GM12872 (cell line): ENCODE results near the gene TTLL3.

Source experiments
- CTCF ChIP-seq: IDR thresholded peaks from 3 replicates; pipeline ENCODE4 v1.5.1; 2011; ENCODE audit warnings: low read depth, mild to moderate bottlenecking, low read length, moderate library complexity; ENCODE audit not compliant: insufficient read depth

TTLL3 gene

GRCh38 chr3:9778143-9779074, 31.7 kb upstream of the TTLL3 start:
- no peak for TF ChIP-seq CTCF

- no peak for TF ChIP-seq CTCF
Observed at GRCh38 chr3:9779075-9779593, 30.9 kb upstream of the TTLL3 start.

GRCh38 chr3:9779721-9780457, 30.2 kb upstream of the TTLL3 start:
- TF ChIP-seq CTCF: no peak

GRCh38 chr3:9780458-9780812, 29.6 kb upstream of the TTLL3 start:
- no peak for TF ChIP-seq CTCF

- no peak for TF ChIP-seq CTCF
Observed at GRCh38 chr3:9780910-9781309, 29.2 kb upstream of the TTLL3 start.

GRCh38 chr3:9781551-9781950, 28.5 kb upstream of the TTLL3 start:
- TF ChIP-seq CTCF: no peak

- no peak for TF ChIP-seq CTCF
Observed at GRCh38 chr3:9781978-9782603, 28.0 kb upstream of the TTLL3 start.
